ENCODE data around the gene SLC27A1. TPM values are rescaled to one million over a fixed set of nuclear protein-coding genes. Genes with fewer than 3 reads are reported as not detected.

SLC27A1 gene
- total and polyA plus RNA-seq, 2 experiments from 2014 or later = 8.6 to 8.7 TPM

DNA sequence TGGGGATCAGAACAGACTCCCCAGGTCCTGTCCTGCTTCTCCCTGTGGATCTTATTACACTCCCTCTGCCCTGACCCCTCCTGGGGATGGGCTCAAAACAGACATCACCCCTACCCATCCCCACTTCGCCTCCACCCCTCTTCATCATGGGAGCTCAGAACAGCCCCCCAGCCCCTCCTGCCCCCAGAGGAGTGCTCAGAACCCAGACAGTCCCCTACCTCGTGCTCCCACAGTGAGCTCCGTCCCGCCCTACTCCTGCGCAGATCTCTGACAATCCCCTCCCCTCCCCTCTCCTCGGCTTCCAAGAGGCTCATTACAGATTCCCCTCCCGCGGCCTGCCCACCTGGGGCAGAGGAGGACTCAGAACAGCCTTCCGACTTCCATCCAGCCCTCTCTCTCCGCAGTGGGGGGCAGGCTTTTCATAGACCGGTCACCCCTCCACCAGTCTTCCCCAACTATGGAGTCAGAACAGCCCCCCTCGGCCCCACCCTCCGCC is 15.7 kb upstream of the SLC27A1 start:
- no peak overlapping the region for H2AFZ ChIP-seq
- TF ChIP-seq, protein P1, sequence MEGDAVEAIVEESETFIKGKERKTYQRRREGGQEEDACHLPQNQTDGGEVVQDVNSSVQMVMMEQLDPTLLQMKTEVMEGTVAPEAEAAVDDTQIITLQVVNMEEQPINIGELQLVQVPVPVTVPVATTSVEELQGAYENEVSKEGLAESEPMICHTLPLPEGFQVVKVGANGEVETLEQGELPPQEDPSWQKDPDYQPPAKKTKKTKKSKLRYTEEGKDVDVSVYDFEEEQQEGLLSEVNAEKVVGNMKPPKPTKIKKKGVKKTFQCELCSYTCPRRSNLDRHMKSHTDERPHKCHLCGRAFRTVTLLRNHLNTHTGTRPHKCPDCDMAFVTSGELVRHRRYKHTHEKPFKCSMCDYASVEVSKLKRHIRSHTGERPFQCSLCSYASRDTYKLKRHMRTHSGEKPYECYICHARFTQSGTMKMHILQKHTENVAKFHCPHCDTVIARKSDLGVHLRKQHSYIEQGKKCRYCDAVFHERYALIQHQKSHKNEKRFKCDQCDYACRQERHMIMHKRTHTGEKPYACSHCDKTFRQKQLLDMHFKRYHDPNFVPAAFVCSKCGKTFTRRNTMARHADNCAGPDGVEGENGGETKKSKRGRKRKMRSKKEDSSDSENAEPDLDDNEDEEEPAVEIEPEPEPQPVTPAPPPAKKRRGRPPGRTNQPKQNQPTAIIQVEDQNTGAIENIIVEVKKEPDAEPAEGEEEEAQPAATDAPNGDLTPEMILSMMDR (IDR thresholded peaks at IDR 0.05; ENCODE audit: poor library complexity) = no peak
- no peak for TF ChIP-seq EZH2phosphoT487 (IDR thresholded peaks at IDR 0.05; ENCODE audit: low read depth, severe bottlenecking, unreplicated experiment)
- TF ChIP-seq EZH2 (IDR thresholded peaks at IDR 0.05; ENCODE audit: borderline replicate concordance) = peak; percentile 15
- DNase-seq (ENCODE audit: low spot score) = no peak

DNA sequence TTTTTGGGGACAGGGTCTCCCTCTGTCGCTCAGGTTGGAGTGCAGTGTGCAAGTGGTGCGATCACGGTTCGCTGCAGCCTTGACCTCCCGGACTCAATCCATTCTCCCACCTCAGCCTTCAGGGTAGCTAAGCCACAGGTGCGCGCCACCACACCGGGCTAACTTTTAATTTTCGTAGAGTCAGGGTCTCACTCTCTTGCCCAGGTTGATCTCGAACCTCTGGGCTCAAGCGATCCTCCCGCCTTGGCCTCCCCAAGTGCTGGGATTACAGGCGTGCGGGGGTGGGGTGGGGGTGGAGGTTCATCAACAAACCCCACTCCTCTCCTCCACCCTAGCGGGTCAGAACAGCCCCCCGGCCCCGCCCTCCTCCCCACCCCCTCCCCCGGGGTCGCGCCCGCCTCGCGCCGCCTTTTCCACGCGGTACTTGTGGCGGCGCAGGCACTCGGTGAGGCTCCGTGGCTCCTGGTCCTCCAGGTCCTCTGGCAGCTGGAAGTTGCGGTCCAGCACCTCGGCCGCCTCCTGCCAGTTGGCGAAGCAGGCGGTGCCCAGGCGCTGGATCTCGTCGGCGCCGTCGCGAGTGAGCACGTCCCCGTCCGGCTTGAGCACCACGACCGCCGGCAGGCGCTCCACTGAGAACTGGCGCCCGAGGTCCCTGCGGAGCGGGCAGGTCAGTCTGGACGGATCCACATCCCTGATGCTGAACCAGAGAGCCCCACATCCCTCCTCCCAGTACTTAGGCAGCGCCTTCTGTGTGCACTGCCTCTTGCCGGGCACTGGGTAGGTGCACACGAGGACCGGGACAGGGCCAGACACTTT is 14.8 kb upstream of the SLC27A1 start:
- H3K9me2 ChIP-seq (replicated peaks; ENCODE audit: insufficient read depth) = no peaks in the 10 kb centered on the region

More for the DNA sequence above, 15.7 kb upstream of the SLC27A1 start:
- Histone ChIP-seq H4K20me1 (ENCODE audit: insufficient read depth, poor library complexity, severe bottlenecking) (no peaks in the 10 kb centered on the region), H3K4me3 (no peak overlapping the region), H3K4me1 (ENCODE audit: insufficient read depth) (no peaks in the 10 kb centered on the region), H3K27ac (no peak overlapping the region), H3K27me3 (peaks cover 29% of the 10 kb centered on the region), H3K36me3 (replicated peaks; ENCODE audit: insufficient read depth, low read depth) (no peaks in the 10 kb centered on the region), H3K79me2 (no peaks in the 10 kb centered on the region), H3K9me3 (ENCODE audit: low read depth) (no peaks in the 10 kb centered on the region), H3K4me2 (no peak overlapping the region), H3K9me2 (replicated peaks; ENCODE audit: insufficient read depth) (no peaks in the 10 kb centered on the region)
- WGBS (ENCODE audit: low lambda C conversion rate, missing lambda C conversion rate) = 6% methylated on average over 11 of the region's 13 CpGs

DNA sequence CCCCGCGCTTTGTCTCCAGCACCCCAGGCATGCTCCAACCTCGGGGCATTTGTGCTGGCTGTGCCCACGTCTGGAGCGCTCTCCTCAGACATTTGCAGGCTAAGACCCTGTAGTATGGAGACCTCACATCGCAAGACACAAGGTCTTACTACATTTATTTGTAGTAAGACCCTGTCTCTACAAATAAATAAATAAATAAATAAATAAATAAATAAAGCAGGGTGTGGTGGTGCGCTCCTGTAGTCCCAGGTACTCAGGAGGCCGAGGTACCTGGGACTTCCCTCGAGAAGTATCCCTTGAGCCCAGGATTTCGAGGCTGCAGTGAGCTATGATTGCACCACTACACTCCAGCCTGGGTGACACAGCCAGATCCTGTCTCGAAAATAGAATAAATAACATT is 14.2 kb upstream of the SLC27A1 start:
- TF ChIP-seq, protein P1 (IDR thresholded peaks at IDR 0.05; ENCODE audit: poor library complexity) = no peak
- no peak overlapping the region for H3K4me3 ChIP-seq
- no peak overlapping the region for H2AFZ ChIP-seq
- peaks cover 29% of the 10 kb centered on the region for H3K27me3 ChIP-seq
- no peak overlapping the region for H3K27ac ChIP-seq
- no peaks in the 10 kb centered on the region for H3K9me2 ChIP-seq (replicated peaks; ENCODE audit: insufficient read depth)
- no peaks in the 10 kb centered on the region for H4K20me1 ChIP-seq (ENCODE audit: insufficient read depth, poor library complexity, severe bottlenecking)
- no peaks in the 10 kb centered on the region for H3K9me3 ChIP-seq (ENCODE audit: low read depth)
- 72% methylated on average over 11 of the region's 11 CpGs for WGBS (ENCODE audit: low lambda C conversion rate, missing lambda C conversion rate)
- no peaks in the 10 kb centered on the region for H3K36me3 ChIP-seq (replicated peaks; ENCODE audit: insufficient read depth, low read depth)
- H3K4me2 ChIP-seq = no peak overlapping the region
- no peak for DNase-seq (ENCODE audit: low spot score)
- no peaks in the 10 kb centered on the region for H3K79me2 ChIP-seq
- no peaks in the 10 kb centered on the region for H3K4me1 ChIP-seq (ENCODE audit: insufficient read depth)

More for the DNA sequence above, 14.8 kb upstream of the SLC27A1 start:
- Histone ChIP-seq H3K27me3 (peaks cover 29% of the 10 kb centered on the region), H3K27ac (no peak overlapping the region), H3K4me3 (no peak overlapping the region), H4K20me1 (ENCODE audit: insufficient read depth, poor library complexity, severe bottlenecking) (no peaks in the 10 kb centered on the region), H3K4me2 (no peak overlapping the region), H3K9me3 (ENCODE audit: low read depth) (no peaks in the 10 kb centered on the region), H3K36me3 (replicated peaks; ENCODE audit: insufficient read depth, low read depth) (no peaks in the 10 kb centered on the region), H3K79me2 (no peaks in the 10 kb centered on the region), H2AFZ (no peak overlapping the region), H3K4me1 (ENCODE audit: insufficient read depth) (no peaks in the 10 kb centered on the region)
- TF ChIP-seq EZH2 (IDR thresholded peaks at IDR 0.05; ENCODE audit: borderline replicate concordance) (peak; percentile 49), EZH2phosphoT487 (IDR thresholded peaks at IDR 0.05; ENCODE audit: low read depth, severe bottlenecking, unreplicated experiment) (no peak)
- TF ChIP-seq, protein P1 (IDR thresholded peaks at IDR 0.05; ENCODE audit: poor library complexity) = no peak
- DNase-seq (ENCODE audit: low spot score) = no peak
- WGBS (ENCODE audit: low lambda C conversion rate, missing lambda C conversion rate) = 37% methylated on average over 41 of the region's 58 CpGs
